GM23338 (cell line): ENCODE data around the gene WDR12. TPM values are rescaled to one million over a fixed set of nuclear protein-coding genes. Genes with fewer than 3 reads are reported as not detected.

Source experiments
- ATAC-seq: fragments of 200-7000 bp; cut with Tn5 transposase; 3 replicates; pipeline ENCODE4 v1.9.1; 2020
- DNase-seq: peaks from one replicate; pipeline ENCODE4 v3.0.0-alpha.2; 2015; ENCODE audit warnings: low spot score
- H2AFZ ChIP-seq: fragments of 200-600 bp; sonication (generic); 2 replicates; pipeline ENCODE4 v1.8.0; 2016; ENCODE audit warnings: antibody characterized with exemption, mild to moderate bottlenecking, moderate library complexity
- H3F3A ChIP-seq: fragments of 200-600 bp; sonication (generic); replicated peaks from 2 replicates; pipeline ENCODE4 v1.8.0; 2017; ENCODE audit warnings: antibody characterized with exemption, mixed run types, low read depth
- H3K27ac ChIP-seq: fragments of 200-600 bp; sonication (generic); 2 replicates; pipeline ENCODE4 v1.6.1; 2016; ENCODE audit warnings: low read depth
- H3K27me3 ChIP-seq: fragments of 200-600 bp; sonication (generic); 2 replicates; pipeline ENCODE4 v1.8.0; 2016; ENCODE audit warnings: mild to moderate bottlenecking, mixed run types, moderate library complexity; ENCODE audit not compliant: insufficient read depth
- H3K36me3 ChIP-seq: fragments of 200-600 bp; sonication (generic); 2 replicates; pipeline ENCODE4 v1.8.0; 2016; ENCODE audit warnings: mild to moderate bottlenecking; ENCODE audit not compliant: insufficient read depth
- H3K4me1 ChIP-seq: fragments of 200-600 bp; sonication (generic); 2 replicates; pipeline ENCODE4 v1.8.0; 2016; ENCODE audit warnings: mild to moderate bottlenecking, moderate library complexity; ENCODE audit not compliant: insufficient read depth
- H3K4me2 ChIP-seq: fragments of 200-600 bp; sonication (generic); 2 replicates; pipeline ENCODE4 v1.7.1; 2017; ENCODE audit warnings: mixed run types
- H3K4me3 ChIP-seq: fragments of 200-600 bp; sonication (generic); 2 replicates; pipeline ENCODE4 v1.6.1; 2016; ENCODE audit warnings: mixed run types
- H3K79me2 ChIP-seq: fragments of 200-600 bp; sonication (generic); replicated peaks from 2 replicates; pipeline ENCODE4 v1.8.0; 2017; ENCODE audit warnings: mild to moderate bottlenecking; ENCODE audit not compliant: insufficient read depth
- H3K9me2 ChIP-seq: fragments of 200-600 bp; sonication (generic); 2 replicates; pipeline ENCODE4 v1.8.0; 2017; ENCODE audit not compliant: insufficient read depth
- H4K20me1 ChIP-seq: fragments of 200-600 bp; sonication (generic); replicated peaks from 2 replicates; pipeline ENCODE4 v1.8.0; 2017; ENCODE audit warnings: mild to moderate bottlenecking; ENCODE audit not compliant: insufficient read depth
- H3K27ac Mint-ChIP-seq: 2 replicates; pipeline ENCODE4 v1.8.0; 2020; ENCODE audit warnings: inconsistent platforms, mild to moderate bottlenecking, moderate library complexity, mixed read lengths
- H3K27me3 Mint-ChIP-seq: 3 replicates; pipeline ENCODE4 v1.8.0; 2022; ENCODE audit warnings: low read depth, mild to moderate bottlenecking, moderate library complexity, mixed read lengths, inconsistent platforms; ENCODE audit not compliant: insufficient read depth, poor library complexity
- H3K36me3 Mint-ChIP-seq: 3 replicates; pipeline ENCODE4 v1.8.0; 2021; ENCODE audit warnings: low read depth, mild to moderate bottlenecking, inconsistent platforms, moderate library complexity, mixed read lengths
- H3K4me1 Mint-ChIP-seq: 3 replicates; pipeline ENCODE4 v1.8.0; 2020; ENCODE audit warnings: mild to moderate bottlenecking, inconsistent platforms, mixed read lengths
- H3K4me3 Mint-ChIP-seq: 3 replicates; pipeline ENCODE4 v1.8.0; 2021; ENCODE audit warnings: moderate library complexity, mild to moderate bottlenecking, inconsistent platforms, mixed read lengths
- H3K9me3 Mint-ChIP-seq: 3 replicates; pipeline ENCODE4 v1.8.0; 2020; ENCODE audit warnings: moderate library complexity, mild to moderate bottlenecking, inconsistent platforms, mixed read lengths
- CREB1 ChIP-seq: fragments of 250-450 bp; sonication (Bioruptor Pico); IDR thresholded peaks from 2 replicates; pipeline ENCODE4 v1.5.0; 2020; ENCODE audit warnings: low read depth, mild to moderate bottlenecking, moderate library complexity
- CTCF ChIP-seq, 2 experiments: fragments of 200-600 bp in 1 of 2; sonication (generic) in 1 of 2; conservative IDR thresholded peaks; 2 replicates each; pipeline versions ENCODE4 v1.5.1 to v1.6.1; 2016 to 2017; ENCODE audit warnings: antibody characterized with exemption in 2 of 2, low read depth in 2 of 2, mild to moderate bottlenecking in 2 of 2, moderate library complexity in 1 of 2
- ETS1 ChIP-seq: IDR thresholded peaks from 2 replicates; pipeline ENCODE4 v1.6.1; 2016; ENCODE audit warnings: antibody characterized with exemption
- EZH2 ChIP-seq: fragments of 200-600 bp; sonication (generic); IDR thresholded peaks from one replicate; pipeline ENCODE4 v1.8.0; 2017; ENCODE audit warnings: antibody characterized with exemption, mild to moderate bottlenecking, low read depth; ENCODE audit not compliant: unreplicated experiment
- EZH2phosphoT487 ChIP-seq: fragments of 200-600 bp; sonication (generic); IDR thresholded peaks from one replicate; pipeline ENCODE4 v1.8.1; 2018; ENCODE audit warnings: antibody characterized with exemption; ENCODE audit not compliant: unreplicated experiment
- JUNB ChIP-seq: IDR thresholded peaks from one replicate; pipeline ENCODE4 v1.6.1; 2016; ENCODE audit warnings: antibody characterized with exemption; ENCODE audit not compliant: unreplicated experiment
- NANOG ChIP-seq: IDR thresholded peaks from 2 replicates; pipeline ENCODE4 v1.6.1; 2016; ENCODE audit warnings: antibody characterized with exemption, borderline replicate concordance
- POLR2AphosphoS5 ChIP-seq: IDR thresholded peaks from 2 replicates; pipeline ENCODE4 v1.6.1; 2016; ENCODE audit warnings: antibody characterized with exemption, low read depth
- REST ChIP-seq: IDR thresholded peaks from one replicate; pipeline ENCODE4 v1.6.1; 2018; ENCODE audit warnings: antibody characterized with exemption; ENCODE audit not compliant: unreplicated experiment
- STAT1 ChIP-seq: IDR thresholded peaks from one replicate; pipeline ENCODE4 v1.6.1; 2016; ENCODE audit warnings: antibody characterized with exemption; ENCODE audit not compliant: unreplicated experiment
- ZNF114 ChIP-seq: fragments of 250-450 bp; sonication (Bioruptor Pico); IDR thresholded peaks from 2 replicates; pipeline ENCODE4 v1.5.0; 2020; ENCODE audit warnings: mild to moderate bottlenecking, moderate library complexity
- ZNF331 ChIP-seq: fragments of 250-450 bp; sonication (Bioruptor Pico); IDR thresholded peaks from 2 replicates; pipeline ENCODE4 v1.5.0; 2020; ENCODE audit warnings: low read depth, mild to moderate bottlenecking, moderate library complexity
- ZNF462 ChIP-seq: fragments of 250-450 bp; sonication (Bioruptor Pico); IDR thresholded peaks from 2 replicates; pipeline ENCODE4 v1.5.0; 2020; ENCODE audit warnings: mild to moderate bottlenecking, moderate library complexity
- polyA plus RNA-seq: library from polyadenylated mRNA; unstranded; fragments of >200 nt; fragmentation: Nextera tagmentation; extraction: Ambion mirVana; gene quantifications from 2 replicates; pipeline ENCODE4 v1.2.1, GENCODE V29; 2016
- total RNA-seq: library from RNA; depleted of rRNA; stranded (reverse); fragments of >200 nt; shearing (Covaris generic); gene quantifications from 2 replicates; pipeline ENCODE4 v1.2.3, GENCODE V29; 2014

Gene WDR12
- total and polyA plus RNA-seq, 2 experiments from 2014 or later, result 98.1 to 240 TPM

- H3F3A ChIP-seq, result no peaks in the 10 kb centered on the region
- no peaks in the 10 kb centered on the region for H3K79me2 ChIP-seq
- Mint-ChIP-seq H3K36me3 (peaks cover 40% of the 10 kb centered on the region), H3K27ac (no peak overlapping the region), H3K4me3 (no peak overlapping the region), H3K4me1 (peaks cover 5% of the 10 kb centered on the region; the same call in 2 of the 3 replicates), H3K9me3 (peaks cover 35% of the 10 kb centered on the region), H3K27me3 (peaks cover 2% of the 10 kb centered on the region)
- no peaks in the 10 kb centered on the region for H3K27me3 ChIP-seq
- peaks cover 3% of the 10 kb centered on the region; the same call in 1 of the 2 replicates for H3K36me3 ChIP-seq
- no peaks in the 10 kb centered on the region for H3K4me1 ChIP-seq
- TF ChIP-seq REST (no peak), ZNF331 (CRISPR knock-in tag) (no peak), EZH2phosphoT487 (no peak), ETS1 (no peak), NANOG (no peak), POLR2AphosphoS5 (no peak), ZNF462 (no peak), STAT1 (no peak), JUNB (no peak), CREB1 (CRISPR knock-in tag) (no peak), EZH2 (no peak), ZNF114 (CRISPR knock-in tag) (no peak), CTCF (conservative IDR thresholded peaks at IDR 0.05; ENCODE audit: low read depth in 2 of 2) (no peak)
- no peak overlapping the region for H3K4me2 ChIP-seq
- H2AFZ ChIP-seq, result no peak overlapping the region
- H4K20me1 ChIP-seq, result no peaks in the 10 kb centered on the region
- H3K4me3 ChIP-seq, result no peak overlapping the region
- ATAC-seq (no peak), DNase-seq (no peak)
- no peaks in the 10 kb centered on the region for H3K9me2 ChIP-seq
- H3K27ac ChIP-seq, result no peak overlapping the region
These were observed 32.9 kb upstream of the WDR12 start for GRCh38 chr2:202944408-202944807.
